Activated naive CD8-positive, alpha-beta T cell (primary cell): ENCODE results near the gene GAB1.

Source experiments
- H3K27ac Mint-ChIP-seq: one replicate; pipeline ENCODE4 v1.8.0; 2021; ENCODE audit warnings: mixed read lengths
- H3K27me3 Mint-ChIP-seq: one replicate; pipeline ENCODE4 v1.8.0; 2021; ENCODE audit warnings: mixed read lengths
- H3K36me3 Mint-ChIP-seq: one replicate; pipeline ENCODE4 v1.8.0; 2021; ENCODE audit warnings: mixed read lengths
- H3K4me1 Mint-ChIP-seq: one replicate; pipeline ENCODE4 v1.8.0; 2021; ENCODE audit warnings: low read depth, mixed read lengths
- H3K4me3 Mint-ChIP-seq: one replicate; pipeline ENCODE4 v1.8.0; 2021; ENCODE audit warnings: mild to moderate bottlenecking, mixed read lengths
- H3K9me3 Mint-ChIP-seq: one replicate; pipeline ENCODE4 v1.8.0; 2021; ENCODE audit warnings: low read depth, mixed read lengths

GAB1 gene

GRCh38 chr4:143359644-143360193 lies 23.0 kb downstream of the GAB1 start:
- Mint-ChIP-seq H3K27ac (peak overlapping the region; percentile 67), H3K36me3 (no peaks in the 10 kb centered on the region), H3K27me3 (no peaks in the 10 kb centered on the region), H3K4me1 (peaks cover 22% of the 10 kb centered on the region), H3K4me3 (peak overlapping the region; percentile 46), H3K9me3 (no peaks in the 10 kb centered on the region)

GRCh38 chr4:143360838-143361625 lies 24.4 kb downstream of the GAB1 start:
- no peak overlapping the region for H3K4me3 Mint-ChIP-seq
- H3K27ac Mint-ChIP-seq = no peak overlapping the region
- H3K27me3 Mint-ChIP-seq = no peaks in the 10 kb centered on the region
- H3K36me3 Mint-ChIP-seq = peaks cover 2% of the 10 kb centered on the region
- no peaks in the 10 kb centered on the region for H3K9me3 Mint-ChIP-seq
- peaks cover 22% of the 10 kb centered on the region for H3K4me1 Mint-ChIP-seq

- Mint-ChIP-seq H3K36me3 (peaks cover 2% of the 10 kb centered on the region), H3K27me3 (no peaks in the 10 kb centered on the region), H3K4me1 (peaks cover 17% of the 10 kb centered on the region), H3K9me3 (no peaks in the 10 kb centered on the region), H3K27ac (no peak overlapping the region), H3K4me3 (no peak overlapping the region)
These were observed 25.8 kb downstream of the GAB1 start for GRCh38 chr4:143362349-143363046.

GRCh38 chr4:143363332-143363731 lies 26.7 kb downstream of the GAB1 start:
- H3K4me1 Mint-ChIP-seq = peaks cover 17% of the 10 kb centered on the region
- H3K4me3 Mint-ChIP-seq = no peak overlapping the region
- H3K27ac Mint-ChIP-seq = no peak overlapping the region
- no peaks in the 10 kb centered on the region for H3K27me3 Mint-ChIP-seq
- no peaks in the 10 kb centered on the region for H3K9me3 Mint-ChIP-seq
- peaks cover 2% of the 10 kb centered on the region for H3K36me3 Mint-ChIP-seq

GRCh38 chr4:143364063-143364462 lies 27.4 kb downstream of the GAB1 start:
- Mint-ChIP-seq H3K4me3 (no peak overlapping the region), H3K4me1 (peaks cover 9% of the 10 kb centered on the region), H3K9me3 (no peaks in the 10 kb centered on the region)

GRCh38 chr4:143367863-143368262 lies 31.2 kb downstream of the GAB1 start:
- Mint-ChIP-seq H3K27ac (no peak overlapping the region), H3K9me3 (peaks cover 4% of the 10 kb centered on the region), H3K4me3 (no peak overlapping the region), H3K27me3 (peaks cover 3% of the 10 kb centered on the region), H3K4me1 (no peaks in the 10 kb centered on the region), H3K36me3 (peaks cover 5% of the 10 kb centered on the region)

More at GRCh38 chr4:143364063-143364462, 27.4 kb downstream of the GAB1 start:
- H3K27me3 Mint-ChIP-seq = no peaks in the 10 kb centered on the region
- no peak overlapping the region for H3K27ac Mint-ChIP-seq
- H3K36me3 Mint-ChIP-seq = peaks cover 2% of the 10 kb centered on the region

GRCh38 chr4:143369552-143369951 lies 32.9 kb downstream of the GAB1 start:
- H3K27me3 Mint-ChIP-seq = peaks cover 3% of the 10 kb centered on the region
- no peak overlapping the region for H3K27ac Mint-ChIP-seq
- peaks cover 5% of the 10 kb centered on the region for H3K36me3 Mint-ChIP-seq
- H3K4me1 Mint-ChIP-seq = no peaks in the 10 kb centered on the region
- H3K4me3 Mint-ChIP-seq = no peak overlapping the region
- H3K9me3 Mint-ChIP-seq = peaks cover 4% of the 10 kb centered on the region

GRCh38 chr4:143372093-143372915 lies 35.6 kb downstream of the GAB1 start:
- Mint-ChIP-seq H3K36me3 (peaks cover 3% of the 10 kb centered on the region), H3K9me3 (peaks cover 4% of the 10 kb centered on the region), H3K4me3 (no peak overlapping the region), H3K4me1 (no peaks in the 10 kb centered on the region), H3K27me3 (peaks cover 3% of the 10 kb centered on the region), H3K27ac (no peak overlapping the region)

- H3K27ac Mint-ChIP-seq = no peak overlapping the region
- peaks cover 4% of the 10 kb centered on the region for H3K9me3 Mint-ChIP-seq
- no peak overlapping the region for H3K4me3 Mint-ChIP-seq
- no peaks in the 10 kb centered on the region for H3K4me1 Mint-ChIP-seq
- peaks cover 3% of the 10 kb centered on the region for H3K36me3 Mint-ChIP-seq
- peaks cover 3% of the 10 kb centered on the region for H3K27me3 Mint-ChIP-seq
These were observed 37.6 kb downstream of the GAB1 start for GRCh38 chr4:143374255-143374654.

- Mint-ChIP-seq H3K4me3 (no peak overlapping the region), H3K27ac (no peak overlapping the region), H3K27me3 (peaks cover 3% of the 10 kb centered on the region), H3K36me3 (peaks cover 3% of the 10 kb centered on the region), H3K4me1 (no peaks in the 10 kb centered on the region), H3K9me3 (peaks cover 4% of the 10 kb centered on the region)
These were observed 38.1 kb downstream of the GAB1 start for GRCh38 chr4:143374771-143375170.

- Mint-ChIP-seq H3K36me3 (peaks cover 3% of the 10 kb centered on the region), H3K9me3 (peaks cover 4% of the 10 kb centered on the region), H3K4me3 (no peak overlapping the region), H3K27me3 (peaks cover 3% of the 10 kb centered on the region), H3K4me1 (no peaks in the 10 kb centered on the region), H3K27ac (no peak overlapping the region)
These were observed 38.8 kb downstream of the GAB1 start for GRCh38 chr4:143375326-143376073.

GRCh38 chr4:143377611-143378099 lies 41.0 kb downstream of the GAB1 start:
- H3K27me3 Mint-ChIP-seq = no peaks in the 10 kb centered on the region
- H3K4me1 Mint-ChIP-seq = no peaks in the 10 kb centered on the region
- no peak overlapping the region for H3K27ac Mint-ChIP-seq
- no peaks in the 10 kb centered on the region for H3K9me3 Mint-ChIP-seq
- no peak overlapping the region for H3K4me3 Mint-ChIP-seq
- no peaks in the 10 kb centered on the region for H3K36me3 Mint-ChIP-seq

GRCh38 chr4:143380629-143381028 lies 44.0 kb downstream of the GAB1 start:
- no peak overlapping the region for H3K4me3 Mint-ChIP-seq
- H3K9me3 Mint-ChIP-seq = no peaks in the 10 kb centered on the region
- no peaks in the 10 kb centered on the region for H3K27me3 Mint-ChIP-seq
- H3K36me3 Mint-ChIP-seq = no peaks in the 10 kb centered on the region
- H3K4me1 Mint-ChIP-seq = no peaks in the 10 kb centered on the region
- H3K27ac Mint-ChIP-seq = no peak overlapping the region
